Transverse colon (tissue), 4 donors: Measurements from ENCODE around the gene SLC7A14. TPM values are rescaled to one million over a fixed set of nuclear protein-coding genes. Genes with fewer than 3 reads are reported as not detected.

ENCODE experiments used
- DNase-seq: peaks from one replicate; pipeline ENCODE4 v3.0.0-alpha.2; 2019
- H3K27ac ChIP-seq, 4 donors: fragments of 200-600 bp; sonication (generic); 2 replicates each; pipeline ENCODE4 v1.5.1; 2016 to 2018; ENCODE audit warnings: inconsistent platforms in 4 of 4
- H3K27me3 ChIP-seq: fragments of 200-600 bp; sonication (generic); 2 replicates; pipeline ENCODE4 v1.5.1; 2017; ENCODE audit warnings: inconsistent platforms
- H3K36me3 ChIP-seq, 4 donors: fragments of 200-600 bp; sonication (generic); 2 replicates each; pipeline ENCODE4 v1.5.1; 2017 to 2019; ENCODE audit warnings: inconsistent platforms in 4 of 4
- H3K4me1 ChIP-seq, 4 donors: fragments of 200-600 bp; sonication (generic); 2 replicates each; pipeline ENCODE4 v1.5.1; 2017 to 2020; ENCODE audit warnings: inconsistent platforms in 4 of 4
- H3K4me3 ChIP-seq, 4 donors: fragments of 200-600 bp; sonication (generic); 1 replicate in 1 of 4; 2 replicates in 3 of 4; pipeline versions ENCODE4 v1.5.1 to v1.6.1; 2017 to 2019; ENCODE audit warnings: inconsistent platforms in 4 of 4
- H3K9me3 ChIP-seq, 2 donors: fragments of 200-600 bp; sonication (generic); 2 replicates each; pipeline ENCODE4 v1.5.1; 2017 to 2019; ENCODE audit warnings: inconsistent platforms in 2 of 2
- EP300 ChIP-seq: sonication (generic); formaldehyde crosslinking; IDR thresholded peaks from one replicate; pipeline ENCODE4 v1.6.1; 2017; ENCODE audit warnings: antibody characterized with exemption, low read depth
- POLR2A ChIP-seq: fragments of 450-650 bp; IDR thresholded peaks from one replicate; pipeline ENCODE4 v1.6.1; 2016; ENCODE audit warnings: antibody characterized with exemption, mild to moderate bottlenecking, moderate library complexity
- POLR2AphosphoS5 ChIP-seq, 3 donors: sonication (generic); formaldehyde crosslinking; IDR thresholded peaks; one replicate each; pipeline ENCODE4 v1.6.1; 2016; ENCODE audit warnings: antibody characterized with exemption in 3 of 3
- WGBS, 2 donors: methylation state at CpG; one replicate each; pipeline ENCODE4 v1.1.5; 2018; ENCODE audit warnings: low coverage in 1 of 2; 5-methylcytosine and 5-hydroxymethylcytosine counted together
- in situ Hi-C, 4 donors: fragments of 200-750 bp; cut with MboI; loops; one replicate each; pipeline versions ENCODE4 v1.15.0 to v1.15.1; 2017; ENCODE audit warnings: low sequenced_read_pairs in 3 of 4, low pct_ligation_motif_present in 1 of 4, low pct_unique_long_range_greater_than_20kb in 1 of 4
- intact Hi-C: fragments of 100-400 bp; cut with DNase I; formaldehyde crosslinking; loops from one replicate; pipeline ENCODE4 v1.15.1; 2023; ENCODE audit warnings: low total_unique reads
- total RNA-seq, 4 donors: library from RNA; depleted of rRNA; stranded (reverse); fragments of >200 nt; gene quantifications; one replicate each; pipeline ENCODE4 v1.1.0, GENCODE V29; 2016
- TF ChIP-seq, protein P1 (sequence below), 5 experiments: fragments of 200-600 bp in 3 of 5; fragments of 450-650 bp in 2 of 5; sonication (generic) in 3 of 5; IDR thresholded peaks; 1 replicate in 2 of 5; 2 replicates in 3 of 5; pipeline ENCODE4 v1.5.1; 2016 to 2017; ENCODE audit warnings: antibody characterized with exemption in 5 of 5, inconsistent platforms in 3 of 5, mild to moderate bottlenecking in 2 of 5, moderate library complexity in 1 of 5

SLC7A14 gene
- total RNA-seq, 4 donors from 2014 or later = 0.48 to 0.80 (median 0.72) TPM

DNA sequence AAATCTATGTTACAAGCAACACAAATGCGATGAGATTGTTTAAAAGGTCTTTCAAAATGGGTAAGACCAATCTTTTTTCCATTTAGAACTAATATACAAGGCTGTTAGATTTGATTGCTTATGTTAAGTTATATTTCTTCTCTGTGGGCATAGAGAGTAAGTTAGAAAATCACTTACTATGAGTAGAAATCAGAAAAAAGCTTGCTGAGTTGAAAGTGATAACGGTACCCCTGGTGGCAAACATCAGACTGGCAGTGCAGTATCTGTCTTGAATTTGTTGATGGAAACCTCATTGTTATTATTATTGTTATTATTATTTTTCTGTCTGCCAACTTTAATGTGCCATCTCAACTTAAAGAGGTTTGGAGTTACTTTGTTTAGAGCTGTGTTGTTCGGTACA is 154.8 kb downstream of the SLC7A14 start:
- DNase-seq = no peak
- no peak overlapping the region for H3K27ac ChIP-seq

DNA sequence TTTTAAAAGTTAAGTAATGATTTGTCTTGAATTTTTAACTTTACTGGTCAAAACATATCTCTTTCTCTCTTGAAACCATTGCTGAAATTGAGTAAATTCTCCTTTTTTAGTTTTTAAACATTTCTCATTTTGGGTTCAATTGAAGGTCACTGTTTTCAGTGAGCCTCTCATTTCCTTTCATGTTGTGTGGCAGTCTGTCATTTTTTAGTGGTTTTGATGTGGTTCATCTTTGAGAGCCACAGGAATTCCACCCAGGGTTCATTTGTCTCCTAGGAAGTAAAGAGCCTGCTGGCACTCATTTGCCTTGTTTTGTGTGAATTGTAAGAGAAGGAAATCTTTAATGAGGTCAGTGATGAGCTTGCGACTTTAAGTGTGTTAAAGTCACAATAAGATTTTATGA is 156.8 kb downstream of the SLC7A14 start:
- no peak for DNase-seq
- 42 to 66% methylated on average over 1 of the region's 1 CpG for WGBS, 2 donors
- H3K27me3 ChIP-seq = no peaks in the 10 kb centered on the region
- in situ Hi-C loops (loop anchor here in 1 of 4 donors (25.0 kb wide), 1 partner anchor 383 kb away; no protein-coding TSS in a partner anchor), intact Hi-C loops (no loop called here)
- H3K4me1 ChIP-seq = no peaks in the 10 kb centered on the region
- no peak overlapping the region for H3K4me3 ChIP-seq
- H3K9me3 ChIP-seq = no peaks in the 10 kb centered on the region
- TF ChIP-seq, protein P1, sequence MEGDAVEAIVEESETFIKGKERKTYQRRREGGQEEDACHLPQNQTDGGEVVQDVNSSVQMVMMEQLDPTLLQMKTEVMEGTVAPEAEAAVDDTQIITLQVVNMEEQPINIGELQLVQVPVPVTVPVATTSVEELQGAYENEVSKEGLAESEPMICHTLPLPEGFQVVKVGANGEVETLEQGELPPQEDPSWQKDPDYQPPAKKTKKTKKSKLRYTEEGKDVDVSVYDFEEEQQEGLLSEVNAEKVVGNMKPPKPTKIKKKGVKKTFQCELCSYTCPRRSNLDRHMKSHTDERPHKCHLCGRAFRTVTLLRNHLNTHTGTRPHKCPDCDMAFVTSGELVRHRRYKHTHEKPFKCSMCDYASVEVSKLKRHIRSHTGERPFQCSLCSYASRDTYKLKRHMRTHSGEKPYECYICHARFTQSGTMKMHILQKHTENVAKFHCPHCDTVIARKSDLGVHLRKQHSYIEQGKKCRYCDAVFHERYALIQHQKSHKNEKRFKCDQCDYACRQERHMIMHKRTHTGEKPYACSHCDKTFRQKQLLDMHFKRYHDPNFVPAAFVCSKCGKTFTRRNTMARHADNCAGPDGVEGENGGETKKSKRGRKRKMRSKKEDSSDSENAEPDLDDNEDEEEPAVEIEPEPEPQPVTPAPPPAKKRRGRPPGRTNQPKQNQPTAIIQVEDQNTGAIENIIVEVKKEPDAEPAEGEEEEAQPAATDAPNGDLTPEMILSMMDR (IDR thresholded peaks at IDR 0.05) = no peak
- no peak for TF ChIP-seq POLR2A
- no peak for TF ChIP-seq EP300
- TF ChIP-seq POLR2AphosphoS5 (IDR thresholded peaks at IDR 0.05) = no peak
- no peak overlapping the region for H3K27ac ChIP-seq
- no peaks in the 10 kb centered on the region for H3K36me3 ChIP-seq

More for the DNA sequence above, 154.8 kb downstream of the SLC7A14 start:
- no peaks in the 10 kb centered on the region for H3K36me3 ChIP-seq
- WGBS, 2 donors = 93 to 97% methylated on average over 3 of the region's 3 CpGs
- in situ Hi-C loops (loop anchor here in 1 of 4 donors (25.0 kb wide), 1 partner anchor 381 kb away; no protein-coding TSS in a partner anchor), intact Hi-C loops (no loop called here)
- no peaks in the 10 kb centered on the region for H3K4me1 ChIP-seq
- H3K9me3 ChIP-seq = no peaks in the 10 kb centered on the region
- no peak for TF ChIP-seq POLR2AphosphoS5 (IDR thresholded peaks at IDR 0.05)
- TF ChIP-seq, protein P1 (IDR thresholded peaks at IDR 0.05) = peak in 1 of 5 experiments; percentile 3
- H3K4me3 ChIP-seq = no peak overlapping the region
- no peaks in the 10 kb centered on the region for H3K27me3 ChIP-seq

DNA sequence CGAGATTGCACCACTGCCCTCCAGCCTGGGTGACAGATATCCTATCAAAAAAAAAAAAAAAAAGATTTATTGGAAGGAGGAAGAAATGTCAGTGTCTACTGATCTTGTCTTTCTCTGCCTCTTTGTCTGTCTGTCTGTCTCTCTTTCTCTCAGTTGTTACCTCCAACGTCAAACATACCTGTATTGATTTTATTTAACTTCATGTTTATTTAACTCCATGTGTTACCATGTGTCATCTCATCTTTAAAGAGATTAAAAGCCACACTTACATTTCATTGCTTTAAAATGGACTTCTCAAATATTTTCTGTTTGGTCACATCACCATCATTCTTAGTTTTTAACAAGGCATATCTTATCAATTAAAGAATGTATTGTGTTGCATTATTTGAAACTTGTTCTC is 157.8 kb downstream of the SLC7A14 start:
- H3K9me3 ChIP-seq = no peaks in the 10 kb centered on the region
- no peaks in the 10 kb centered on the region for H3K4me1 ChIP-seq
- H3K4me3 ChIP-seq = no peak overlapping the region
- H3K36me3 ChIP-seq = no peaks in the 10 kb centered on the region
- in situ Hi-C loops = loop anchor here in 1 of 4 donors (25.0 kb wide), 1 partner anchor 384 kb away; no protein-coding TSS in a partner anchor
- DNase-seq = no peak
- H3K27ac ChIP-seq = no peak overlapping the region
- intact Hi-C loops = no loop called here
- WGBS, 2 donors = 73% methylated on average over 2 of the region's 2 CpGs
- no peaks in the 10 kb centered on the region for H3K27me3 ChIP-seq
- TF ChIP-seq, protein P1 (IDR thresholded peaks at IDR 0.05) = no peak
- TF ChIP-seq POLR2AphosphoS5 (IDR thresholded peaks at IDR 0.05) (no peak), POLR2A (no peak), EP300 (no peak)

DNA sequence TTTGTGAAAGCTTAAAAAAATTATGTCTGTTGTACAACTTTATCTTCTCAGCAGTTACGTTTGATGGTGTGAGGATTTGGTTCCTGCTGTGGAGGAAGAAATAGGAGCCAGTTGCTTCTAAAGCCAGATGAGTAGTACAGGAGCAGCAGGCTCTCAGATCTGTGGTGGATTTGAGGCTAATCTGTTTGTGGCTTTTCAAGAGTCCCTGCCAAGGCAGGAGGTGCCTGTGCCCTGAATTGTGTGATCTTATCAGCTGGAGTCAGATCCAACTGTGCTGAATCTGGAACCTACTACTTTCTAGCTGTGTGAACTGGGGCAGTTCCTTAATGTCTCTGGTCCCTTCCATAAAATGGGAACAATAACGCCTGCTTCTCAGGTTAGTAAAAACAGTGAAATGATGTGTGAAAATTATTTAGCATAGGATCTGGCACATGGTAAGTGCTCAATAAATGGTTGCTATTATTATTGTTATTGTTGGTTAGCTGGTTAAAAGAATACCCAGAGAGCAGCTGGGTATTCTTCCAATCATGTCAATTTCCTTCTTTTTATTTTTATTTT is 159.6 kb downstream of the SLC7A14 start:
- in situ Hi-C loops = loop anchor here in 1 of 4 donors (25.0 kb wide), 1 partner anchor 386 kb away; no protein-coding TSS in a partner anchor
- Histone ChIP-seq H3K27me3 (no peaks in the 10 kb centered on the region), H3K36me3 (no peaks in the 10 kb centered on the region), H3K9me3 (no peaks in the 10 kb centered on the region), H3K27ac (no peak overlapping the region), H3K4me1 (peaks cover 0 to 2% (median 0%) of the 10 kb centered on the region in 4 donors), H3K4me3 (no peak overlapping the region)
- TF ChIP-seq EP300 = no peak
- no peak for TF ChIP-seq POLR2AphosphoS5 (IDR thresholded peaks at IDR 0.05)
- TF ChIP-seq, protein P1 (IDR thresholded peaks at IDR 0.05) = no peak
- TF ChIP-seq POLR2A = no peak
- no peak for DNase-seq
- intact Hi-C loops = no loop called here
- WGBS, 2 donors = 74 to 100% methylated on average over 1 to 2 of the region's 2 CpGs
